IMR-90 (cell line): Measurements from ENCODE around the gene CYB5R2. TPM values are rescaled to one million over a fixed set of nuclear protein-coding genes. Genes with fewer than 3 reads are reported as not detected.

Source experiments
- ATAC-seq: fragments of 200-7000 bp; cut with Tn5 transposase; 2 replicates; pipeline ENCODE4 v1.9.1; 2020; ENCODE audit warnings: low read depth, mild to moderate bottlenecking, moderate library complexity
- BruUV-seq: library from RNA; stranded (reverse); fragments of 400-500 nt; replicated peaks from 2 replicates; lab custom pipeline; 2021; lab: Mats Ljungman, UMichigan
- CTCF ChIA-PET: fragments of 300-600 bp; formaldehyde crosslinking; extraction: SDS; loops from one replicate; lab custom pipeline; 2021; ENCODE audit warnings: antibody characterized with exemption; lab: Yijun Ruan, JAX
- POLR2A ChIA-PET: fragments of 300-600 bp; sonication (Branson Sonifier 250); formaldehyde crosslinking; loops from one replicate; lab custom pipeline; 2022; ENCODE audit warnings: antibody characterized with exemption; ENCODE audit not compliant: unreplicated experiment; lab: Charles Lee
- DNase-seq: peaks from one replicate; pipeline ENCODE4 v3.0.0; 2013
- H2AFZ ChIP-seq: replicated peaks from 2 replicates; pipeline ENCODE3; 2013; ENCODE audit warnings: low read length, mild to moderate bottlenecking; ENCODE audit not compliant: poor library complexity
- H2AK5ac ChIP-seq: 2 replicates; pipeline ENCODE4 v1.6.1; 2013; ENCODE audit warnings: low read depth, low read length, inconsistent platforms
- H2AK9ac ChIP-seq: replicated peaks from 2 replicates; pipeline ENCODE3; 2013; ENCODE audit warnings: mild to moderate bottlenecking, low read depth, low read length, moderate library complexity; ENCODE audit not compliant: poor library complexity
- H2BK120ac ChIP-seq: 2 replicates; pipeline ENCODE4 v1.6.1; 2013; ENCODE audit warnings: low read depth, low read length, inconsistent platforms
- H2BK15ac ChIP-seq: 3 replicates; pipeline ENCODE4 v1.6.1; 2013; ENCODE audit warnings: low read depth, low read length, inconsistent platforms
- H2BK20ac ChIP-seq: 2 replicates; pipeline ENCODE4 v1.6.1; 2013; ENCODE audit warnings: low read depth, mild to moderate bottlenecking, inconsistent platforms, low read length, moderate library complexity
- H2BK5ac ChIP-seq: 2 replicates; pipeline ENCODE4 v1.6.1; 2013; ENCODE audit warnings: mild to moderate bottlenecking, low read depth, low read length, inconsistent platforms; ENCODE audit not compliant: poor library complexity, severe bottlenecking
- H3K14ac ChIP-seq: replicated peaks from 2 replicates; pipeline ENCODE4 v1.6.1; 2013; ENCODE audit warnings: low read depth, low read length, inconsistent platforms
- H3K18ac ChIP-seq: 2 replicates; pipeline ENCODE4 v1.6.1; 2013; ENCODE audit warnings: low read depth, low read length, control low read depth
- H3K23ac ChIP-seq: 2 replicates; pipeline ENCODE4 v1.6.1; 2013; ENCODE audit warnings: low read depth, low read length, inconsistent platforms
- H3K27ac ChIP-seq: 2 replicates; pipeline ENCODE4 v1.5.1; 2013; ENCODE audit warnings: mild to moderate bottlenecking, control low read depth, low read length; ENCODE audit not compliant: insufficient read depth
- H3K27me3 ChIP-seq: 2 replicates; pipeline ENCODE4 v1.6.1; 2013; ENCODE audit warnings: low read length; ENCODE audit not compliant: control insufficient read depth, insufficient read depth
- H3K36me3 ChIP-seq: 2 replicates; pipeline ENCODE4 v1.6.1; 2013; ENCODE audit warnings: low read length, mixed read lengths; ENCODE audit not compliant: control insufficient read depth, insufficient read depth
- H3K4ac ChIP-seq: 2 replicates; pipeline ENCODE4 v1.6.1; 2013; ENCODE audit warnings: low read depth, low read length, inconsistent platforms
- H3K4me1 ChIP-seq: 2 replicates; pipeline ENCODE4 v1.6.1; 2013; ENCODE audit warnings: low read length, mixed read lengths; ENCODE audit not compliant: control insufficient read depth, insufficient read depth
- H3K4me2 ChIP-seq: 2 replicates; pipeline ENCODE4 v1.6.1; 2013; ENCODE audit warnings: low read depth, mild to moderate bottlenecking, control low read depth, low read length, moderate library complexity
- H3K4me3 ChIP-seq: 2 replicates; pipeline ENCODE4 v1.5.1; 2013; ENCODE audit warnings: low read depth, mild to moderate bottlenecking, control low read depth, low read length, moderate library complexity; ENCODE audit not compliant: insufficient read depth
- H3K56ac ChIP-seq: 2 replicates; pipeline ENCODE4 v1.6.1; 2013; ENCODE audit warnings: low read length, inconsistent platforms; ENCODE audit not compliant: insufficient read depth; ENCODE audit errors: extremely low read depth
- H3K79me1 ChIP-seq, 2 experiments: 2 replicates each; pipeline ENCODE4 v1.6.1; 2013; ENCODE audit warnings: low read length in 2 of 2, inconsistent platforms in 1 of 2, low read depth in 1 of 2
- H3K9ac ChIP-seq: 2 replicates; pipeline ENCODE4 v1.6.1; 2013; ENCODE audit warnings: low read depth, low read length, control low read depth
- H3K9me1 ChIP-seq: 2 replicates; pipeline ENCODE4 v1.6.1; 2013; ENCODE audit warnings: low read length, inconsistent platforms; ENCODE audit not compliant: insufficient read depth
- H3K9me3 ChIP-seq: 2 replicates; pipeline ENCODE4 v1.6.1; 2013; ENCODE audit warnings: low read length; ENCODE audit not compliant: control insufficient read depth, insufficient read depth
- H4K20me1 ChIP-seq: 2 replicates; pipeline ENCODE4 v1.6.1; 2013; ENCODE audit warnings: low read length, inconsistent platforms; ENCODE audit not compliant: insufficient read depth
- H4K5ac ChIP-seq: 2 replicates; pipeline ENCODE4 v1.6.1; 2013; ENCODE audit warnings: mild to moderate bottlenecking, low read depth, low read length, control low read depth
- H4K8ac ChIP-seq, 2 experiments: 2 replicates each; pipeline ENCODE4 v1.6.1; 2013; ENCODE audit warnings: low read depth in 2 of 2, low read length in 2 of 2, control low read depth in 1 of 2, inconsistent platforms in 1 of 2
- H4K91ac ChIP-seq: 2 replicates; pipeline ENCODE4 v1.6.1; 2013; ENCODE audit warnings: low read depth, low read length, inconsistent platforms; ENCODE audit not compliant: insufficient read depth
- BHLHE40 ChIP-seq: fragments of 150-350 bp; IDR thresholded peaks from 2 replicates; pipeline ENCODE4 v1.6.1; 2016; ENCODE audit warnings: mild to moderate bottlenecking, low read depth, low read length
- CEBPB ChIP-seq: IDR thresholded peaks from 2 replicates; pipeline ENCODE4 v1.6.1; 2012; ENCODE audit warnings: low read depth, low read length, improper control_type of control experiment
- CHD1 ChIP-seq: IDR thresholded peaks from 2 replicates; pipeline ENCODE4 v1.6.1; 2012; ENCODE audit warnings: low read depth, low read length, improper control_type of control experiment
- FOS ChIP-seq: fragments of 150-350 bp; IDR thresholded peaks from 2 replicates; pipeline ENCODE4 v1.6.1; 2016; ENCODE audit warnings: low read depth, low read length
- MAFK ChIP-seq: IDR thresholded peaks from 2 replicates; pipeline ENCODE4 v1.6.1; 2012; ENCODE audit warnings: low read depth, low read length, improper control_type of control experiment
- NFE2L2 ChIP-seq: fragments of 150-350 bp; IDR thresholded peaks from 2 replicates; pipeline ENCODE4 v1.6.1; 2016; ENCODE audit warnings: low read depth, mild to moderate bottlenecking, low read length
- POLR2A ChIP-seq: IDR thresholded peaks from 2 replicates; pipeline ENCODE4 v1.6.1; 2012; ENCODE audit warnings: mild to moderate bottlenecking, low read depth, low read length
- RAD21 ChIP-seq: IDR thresholded peaks from 2 replicates; pipeline ENCODE4 v1.6.1; 2012; ENCODE audit warnings: low read length, improper control_type of control experiment
- RCOR1 ChIP-seq: IDR thresholded peaks from 2 replicates; pipeline ENCODE4 v1.6.1; 2012; ENCODE audit warnings: mild to moderate bottlenecking, low read length, improper control_type of control experiment; ENCODE audit not compliant: insufficient replicate concordance
- RFX5 ChIP-seq: IDR thresholded peaks from 2 replicates; pipeline ENCODE4 v1.8.0; 2012; ENCODE audit warnings: low read depth, mild to moderate bottlenecking, low read length, moderate library complexity
- SMC3 ChIP-seq: fragments of 150-350 bp; IDR thresholded peaks from 2 replicates; pipeline ENCODE4 v1.6.1; 2016; ENCODE audit warnings: low read depth, mild to moderate bottlenecking, antibody characterized with exemption, low read length, moderate library complexity
- WGBS, 2 experiments: methylation state at CpG; one replicate each; pipeline versions ENCODE4 v1.1.5 to v1.1.7; 2013; ENCODE audit warnings: missing lambda C conversion rate in 2 of 2; ENCODE audit not compliant: insufficient read length in 1 of 2; ENCODE audit errors: extremely low coverage in 2 of 2; 5-methylcytosine and 5-hydroxymethylcytosine counted together
- dilution Hi-C: fragments of 300-500 bp; cut with HindIII; formaldehyde crosslinking; loops from one replicate; pipeline ENCODE4 v1.14.3; 2018; ENCODE audit warnings: low sequenced_read_pairs; ENCODE audit not compliant: unreplicated experiment
- in situ Hi-C: fragments of 300-500 bp; cut with MboI; formaldehyde crosslinking; loops from 3 replicates; pipeline ENCODE4 v1.14.3; 2019; ENCODE audit warnings: low sequenced_read_pairs, inconsistent platforms, mixed read lengths
- intact Hi-C: fragments of 100-400 bp; cut with micrococcal nuclease; formaldehyde crosslinking; loops from 2 replicates; pipeline ENCODE4 v1.10.0; 2022
- polyA plus RNA-seq, 3 experiments: library from polyadenylated mRNA; depleted of rRNA; stranded (reverse); fragments of >200 nt; gene quantifications; 2 replicates each; pipeline ENCODE4 v1.2.3, GENCODE V29; 2012; ENCODE audit warnings: low replicate concordance in 1 of 3
- total RNA-seq: library from RNA; depleted of rRNA; stranded (reverse); fragments of >200 nt; gene quantifications from 2 replicates; pipeline ENCODE4 v1.2.3, GENCODE V29; 2012
- TF ChIP-seq, protein P1 (sequence below): fragments of 150-350 bp; IDR thresholded peaks from 2 replicates; pipeline ENCODE4 v1.6.1; 2016; ENCODE audit warnings: low read depth, mild to moderate bottlenecking, low read length, moderate library complexity, borderline replicate concordance
- TF ChIP-seq, protein P2 (sequence below): fragments of 150-350 bp; IDR thresholded peaks from 2 replicates; pipeline ENCODE4 v1.6.1; 2017; ENCODE audit warnings: mild to moderate bottlenecking, antibody characterized with exemption, low read length, low read depth

Gene CYB5R2
- total and polyA plus RNA-seq, 2 of the 4 experiments (the other 2 are of a cell fraction): 4.5 to 4.7 TPM

DNA sequence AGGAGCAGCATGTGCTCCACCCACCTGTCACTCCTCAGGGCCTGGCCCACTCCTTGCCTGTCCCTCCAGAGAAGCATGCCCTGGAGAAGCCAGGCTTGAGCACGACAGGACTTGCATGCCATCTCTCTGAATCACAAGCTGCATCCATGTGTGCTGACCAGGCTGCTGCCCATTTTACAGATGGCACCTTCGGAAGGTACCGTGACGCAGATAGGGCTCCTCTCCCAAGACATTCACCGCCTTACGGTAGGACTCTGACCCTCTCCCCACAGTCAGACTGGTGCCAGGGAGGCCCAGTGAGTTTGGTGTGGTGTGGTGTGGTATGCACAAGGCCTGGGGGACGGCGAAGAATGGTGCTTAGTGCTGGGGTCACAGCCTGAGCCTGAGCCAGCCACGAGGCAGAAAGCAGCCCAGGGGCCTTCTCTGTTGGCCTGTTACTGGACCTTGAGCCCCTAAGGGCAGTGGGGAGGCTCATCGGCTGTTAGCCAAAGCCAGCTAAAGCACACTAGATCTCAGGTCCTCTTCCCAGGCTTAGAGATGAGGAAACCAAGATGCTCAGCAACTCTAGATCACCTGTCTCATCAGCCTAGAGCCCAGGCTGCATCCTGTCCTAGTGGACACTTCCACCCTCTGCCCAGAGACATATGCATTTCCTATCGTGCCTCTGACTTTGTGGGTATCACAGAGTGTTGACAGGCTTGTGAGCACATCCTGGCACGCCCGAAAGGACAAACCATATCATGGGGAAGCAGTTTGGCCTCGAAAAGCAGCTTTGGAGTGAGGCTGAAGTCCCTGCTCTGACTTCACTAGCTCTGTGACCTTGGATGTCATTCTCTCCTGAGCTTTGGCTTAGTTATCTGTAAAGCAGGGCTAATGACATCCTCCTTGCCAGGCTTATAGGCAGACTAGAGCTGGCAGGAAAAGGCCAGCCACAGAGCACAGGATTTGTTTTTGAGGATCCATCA is 17.8 kb downstream of the CYB5R2 start (continued):
- TF ChIP-seq SMC3: no peak
- TF ChIP-seq RCOR1: no peak

DNA sequence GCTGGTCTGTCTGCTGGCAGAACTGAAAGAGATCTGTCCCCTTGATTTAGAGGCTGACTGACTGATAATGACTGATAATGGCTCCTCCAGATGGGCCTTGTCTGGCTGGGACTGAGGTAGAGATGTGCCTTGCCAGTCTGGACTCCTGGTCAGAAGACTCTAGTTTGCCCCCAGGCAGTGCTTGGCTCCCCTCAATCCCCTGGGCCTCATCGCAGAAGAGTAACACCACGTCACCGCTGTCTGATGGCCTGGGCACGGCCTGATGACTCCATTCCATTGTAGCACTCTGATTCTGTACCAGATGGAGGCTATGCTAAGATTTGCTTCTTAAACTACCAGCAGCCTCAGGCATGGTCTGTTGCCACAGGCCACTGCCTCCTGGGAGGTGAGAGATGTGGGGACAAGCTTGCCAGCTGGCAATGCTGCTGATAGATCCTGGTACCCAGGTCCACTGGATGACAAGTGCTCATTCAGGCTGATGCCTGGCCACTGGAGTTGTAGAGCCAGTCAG is 19.1 kb downstream of the CYB5R2 start:
- whole genome bisulfite sequencing, 2 experiments: 80% methylated on average over 2 of the region's 4 CpGs; no CpG with 5 or more reads in 1 of the 2 experiments
- Histone ChIP-seq H3K79me1 (no peaks in the 10 kb centered on the region), H3K9ac (no peak overlapping the region), H2AK9ac (no peak overlapping the region), H3K4ac (no peak overlapping the region), H3K4me2 (no peak overlapping the region), H2BK5ac (no peak overlapping the region), H3K23ac (no peak overlapping the region), H4K8ac (no peak overlapping the region), H3K14ac (no peak overlapping the region), H3K27ac (no peak overlapping the region), H4K20me1 (no peaks in the 10 kb centered on the region), H3K9me3 (no peaks in the 10 kb centered on the region), H3K4me1 (no peaks in the 10 kb centered on the region), H3K56ac (no peak overlapping the region), H3K27me3 (no peaks in the 10 kb centered on the region), H2BK120ac (no peak overlapping the region), H2AFZ (no peak overlapping the region), H3K36me3 (peaks cover 3% of the 10 kb centered on the region), H3K9me1 (no peaks in the 10 kb centered on the region), H3K18ac (no peak overlapping the region), H4K5ac (no peak overlapping the region), H2BK20ac (no peak overlapping the region), H2AK5ac (no peak overlapping the region), H3K4me3 (no peak overlapping the region), H4K91ac (no peak overlapping the region), H2BK15ac (no peak overlapping the region)
- intact Hi-C loops: no loop called here
- in situ Hi-C loops: loop anchor here (5.0 kb wide), 1 partner anchor 82 kb away; no protein-coding TSS in a partner anchor
- DNase-seq (no peak), ATAC-seq (no peak)
- ChIA-PET CTCF (interaction anchor here (1.9 to 3.8 kb wide), 2 partner anchors 83 kb away, joined by 11 to 59 read pairs; no protein-coding TSS in a partner anchor), POLR2A (no interaction called here)
- dilution Hi-C loops: no loop called here
- TF ChIP-seq RFX5 (no peak), CEBPB (no peak), RAD21 (no peak), CHD1 (no peak), BHLHE40 (no peak), RCOR1 (no peak), MAFK (no peak), FOS (no peak), NFE2L2 (no peak), POLR2A (no peak), SMC3 (no peak)
- TF ChIP-seq, protein P1, sequence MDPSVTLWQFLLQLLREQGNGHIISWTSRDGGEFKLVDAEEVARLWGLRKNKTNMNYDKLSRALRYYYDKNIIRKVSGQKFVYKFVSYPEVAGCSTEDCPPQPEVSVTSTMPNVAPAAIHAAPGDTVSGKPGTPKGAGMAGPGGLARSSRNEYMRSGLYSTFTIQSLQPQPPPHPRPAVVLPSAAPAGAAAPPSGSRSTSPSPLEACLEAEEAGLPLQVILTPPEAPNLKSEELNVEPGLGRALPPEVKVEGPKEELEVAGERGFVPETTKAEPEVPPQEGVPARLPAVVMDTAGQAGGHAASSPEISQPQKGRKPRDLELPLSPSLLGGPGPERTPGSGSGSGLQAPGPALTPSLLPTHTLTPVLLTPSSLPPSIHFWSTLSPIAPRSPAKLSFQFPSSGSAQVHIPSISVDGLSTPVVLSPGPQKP: no peak
- TF ChIP-seq, protein P2, sequence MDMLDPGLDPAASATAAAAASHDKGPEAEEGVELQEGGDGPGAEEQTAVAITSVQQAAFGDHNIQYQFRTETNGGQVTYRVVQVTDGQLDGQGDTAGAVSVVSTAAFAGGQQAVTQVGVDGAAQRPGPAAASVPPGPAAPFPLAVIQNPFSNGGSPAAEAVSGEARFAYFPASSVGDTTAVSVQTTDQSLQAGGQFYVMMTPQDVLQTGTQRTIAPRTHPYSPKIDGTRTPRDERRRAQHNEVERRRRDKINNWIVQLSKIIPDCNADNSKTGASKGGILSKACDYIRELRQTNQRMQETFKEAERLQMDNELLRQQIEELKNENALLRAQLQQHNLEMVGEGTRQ: no peak
- no TSS peak for BruUV-seq
